Stomach (tissue), 9 donors: Measurements from ENCODE around the gene PRTG. TPM values are rescaled to one million over a fixed set of nuclear protein-coding genes. Genes with fewer than 3 reads are reported as not detected.

ENCODE experiments used
- DNase-seq, 2 donors: peaks; one replicate each; pipeline versions ENCODE4 v3.0.0 to v3.0.0-alpha.2; 2013 to 2019
- H3K27ac ChIP-seq, 5 donors: fragments of 200-600 bp in 4 of 5; sonication (generic) in 4 of 5; one replicate each; pipeline ENCODE4 v1.5.1; 2013 to 2019; ENCODE audit warnings: mild to moderate bottlenecking in 1 of 5, moderate library complexity in 1 of 5
- H3K27me3 ChIP-seq, 3 donors: fragments of 200-600 bp; sonication (generic); one replicate each; pipeline ENCODE4 v1.5.1; 2017 to 2019; ENCODE audit warnings: mixed run types in 1 of 3
- H3K36me3 ChIP-seq, 4 donors: fragments of 200-600 bp; sonication (generic); 1 replicate in 3 of 4; 2 replicates in 1 of 4; pipeline ENCODE4 v1.5.1; 2016 to 2019
- H3K4me1 ChIP-seq, 4 donors: fragments of 200-600 bp; sonication (generic); one replicate each; pipeline ENCODE4 v1.5.1; 2016 to 2019
- H3K4me3 ChIP-seq, 4 donors: fragments of 200-600 bp; sonication (generic) in 3 of 4; one replicate each; pipeline ENCODE4 v1.5.1; 2016 to 2019; ENCODE audit warnings: mild to moderate bottlenecking in 1 of 4
- H3K9me3 ChIP-seq, 4 donors: fragments of 200-600 bp; sonication (generic); one replicate each; pipeline ENCODE4 v1.5.1; 2016 to 2019
- CTCF ChIP-seq, 7 experiments: fragments of 450-650 bp in 4 of 7; fragments of 200-600 bp in 3 of 7; sonication (generic) in 3 of 7; IDR thresholded peaks; one replicate each; pipeline ENCODE4 v1.5.1; 2016 to 2019; ENCODE audit warnings: antibody characterized with exemption in 7 of 7, control low read depth in 2 of 7, mild to moderate bottlenecking in 1 of 7
- EP300 ChIP-seq: sonication (generic); formaldehyde crosslinking; IDR thresholded peaks from one replicate; pipeline ENCODE4 v1.6.1; 2017; ENCODE audit warnings: antibody characterized with exemption
- POLR2A ChIP-seq, 4 donors: fragments of 450-650 bp; IDR thresholded peaks; one replicate each; pipeline ENCODE4 v1.6.1; 2016; ENCODE audit warnings: antibody characterized with exemption in 4 of 4, control low read depth in 2 of 4, mild to moderate bottlenecking in 1 of 4, moderate library complexity in 1 of 4
- POLR2AphosphoS5 ChIP-seq, 3 donors: sonication (generic); formaldehyde crosslinking; IDR thresholded peaks; one replicate each; pipeline ENCODE4 v1.6.1; 2016; ENCODE audit warnings: antibody characterized with exemption in 3 of 3
- WGBS, 5 donors: extraction: QIAGEN DNeasy Blood & Tissue Kit in 3 of 5; methylation state at CpG; one replicate each; pipeline versions ENCODE4 v1.1.5 to v1.1.7; 2013 to 2018; 5-methylcytosine and 5-hydroxymethylcytosine counted together
- intact Hi-C: fragments of 100-400 bp; cut with DNase I; formaldehyde crosslinking; loops from one replicate; pipeline ENCODE4 v1.15.1; 2023; ENCODE audit warnings: low total_unique reads
- polyA plus RNA-seq, 3 donors: library from polyadenylated mRNA; stranded (reverse); fragments of 200-250 nt; gene quantifications; one replicate each; pipeline ENCODE4 v1.2.3, GENCODE V29; 2013
- total RNA-seq, 5 donors: library from RNA; depleted of rRNA; stranded (reverse); fragments of >200 nt; gene quantifications; one replicate each; pipeline versions ENCODE4 v1.1.0 to v1.2.3, GENCODE V29; 2014 to 2016
- donor health status: healthy with polysubstance abuse.
- donor health status: Bipolar disorder and iron deficiency.
- donor health status: healthy.

PRTG gene
- total and polyA plus RNA-seq, 8 donors = under 0.01 to 12.3 (median 0.63) TPM; not detected in 2

- no peak for DNase-seq
- intact Hi-C loops = no loop called here
- WGBS, 5 donors = 92 to 98% (median 98%) methylated on average over 6 of the region's 6 CpGs
- Histone ChIP-seq H3K4me3 (no peak overlapping the region), H3K36me3 (no peaks in the 10 kb centered on the region), H3K27ac (no peak overlapping the region), H3K27me3 (no peaks in the 10 kb centered on the region), H3K4me1 (no peaks in the 10 kb centered on the region), H3K9me3 (no peaks in the 10 kb centered on the region)
- TF ChIP-seq POLR2AphosphoS5 (IDR thresholded peaks at IDR 0.05) (no peak), CTCF (IDR thresholded peaks at IDR 0.05) (no peak), POLR2A (IDR thresholded peaks at IDR 0.05) (no peak), EP300 (no peak)
Observed at GRCh38 chr15:55700876-55701275, 42.1 kb downstream of the PRTG start.

- H3K4me1 ChIP-seq = no peaks in the 10 kb centered on the region
- H3K27me3 ChIP-seq = no peaks in the 10 kb centered on the region
- no peak overlapping the region for H3K27ac ChIP-seq
- H3K36me3 ChIP-seq = no peaks in the 10 kb centered on the region
- intact Hi-C loops = no loop called here
- no peaks in the 10 kb centered on the region for H3K9me3 ChIP-seq
- WGBS, 5 donors = 80 to 97% (median 92%) methylated on average over 4 of the region's 4 CpGs
- no peak overlapping the region for H3K4me3 ChIP-seq
- no peak for DNase-seq
- TF ChIP-seq EP300 (no peak), POLR2A (IDR thresholded peaks at IDR 0.05) (no peak), POLR2AphosphoS5 (IDR thresholded peaks at IDR 0.05) (no peak), CTCF (IDR thresholded peaks at IDR 0.05) (no peak)
Observed at GRCh38 chr15:55698653-55699052, 44.3 kb downstream of the PRTG start.

GRCh38 chr15:55696221-55696620, 46.7 kb downstream of the PRTG start:
- H3K4me1 ChIP-seq = no peaks in the 10 kb centered on the region
- H3K27me3 ChIP-seq = no peaks in the 10 kb centered on the region
- 77 to 88% (median 87%) methylated on average over 3 of the region's 3 CpGs for WGBS, 5 donors
- H3K9me3 ChIP-seq = no peaks in the 10 kb centered on the region
- DNase-seq = no peak
- H3K4me3 ChIP-seq = no peak overlapping the region
- no peaks in the 10 kb centered on the region for H3K36me3 ChIP-seq
- no peak for TF ChIP-seq CTCF (IDR thresholded peaks at IDR 0.05)
- TF ChIP-seq POLR2A (IDR thresholded peaks at IDR 0.05) = no peak
- TF ChIP-seq POLR2AphosphoS5 (IDR thresholded peaks at IDR 0.05) = no peak
- no peak for TF ChIP-seq EP300
- intact Hi-C loops = no loop called here
- H3K27ac ChIP-seq = no peak overlapping the region

- H3K4me3 ChIP-seq = no peak overlapping the region
- TF ChIP-seq POLR2AphosphoS5 (IDR thresholded peaks at IDR 0.05) (no peak), EP300 (no peak), CTCF (IDR thresholded peaks at IDR 0.05) (no peak), POLR2A (IDR thresholded peaks at IDR 0.05) (no peak)
Observed at GRCh38 chr15:55695432-55695831, 47.5 kb downstream of the PRTG start.

More at GRCh38 chr15:55695432-55695831, 47.5 kb downstream of the PRTG start:
- Histone ChIP-seq H3K36me3 (no peaks in the 10 kb centered on the region), H3K4me1 (no peaks in the 10 kb centered on the region), H3K27ac (no peak overlapping the region), H3K27me3 (no peaks in the 10 kb centered on the region), H3K9me3 (no peaks in the 10 kb centered on the region)
- intact Hi-C loops = no loop called here
- peak in 1 of 2 donors; percentile 8 for DNase-seq
- 74 to 83% (median 77%) methylated on average over 8 of the region's 8 CpGs for WGBS, 5 donors
